Measurements from ENCODE around the gene PTPN6.
"Not testable (repeated sequence)": the region's sequence is repeated elsewhere in the genome, so short reads cannot be mapped to it uniquely, and the experiment has no call there.

PTPN6 gene

GRCh38 chr12:6950811-6951540, at the start of gene PTPN6:
PTPN6 (plus strand) TSS chr12:6951356; CDS start chr12:6951513, 157 bp downstream.
- DNase-seq = no peak

DNA sequence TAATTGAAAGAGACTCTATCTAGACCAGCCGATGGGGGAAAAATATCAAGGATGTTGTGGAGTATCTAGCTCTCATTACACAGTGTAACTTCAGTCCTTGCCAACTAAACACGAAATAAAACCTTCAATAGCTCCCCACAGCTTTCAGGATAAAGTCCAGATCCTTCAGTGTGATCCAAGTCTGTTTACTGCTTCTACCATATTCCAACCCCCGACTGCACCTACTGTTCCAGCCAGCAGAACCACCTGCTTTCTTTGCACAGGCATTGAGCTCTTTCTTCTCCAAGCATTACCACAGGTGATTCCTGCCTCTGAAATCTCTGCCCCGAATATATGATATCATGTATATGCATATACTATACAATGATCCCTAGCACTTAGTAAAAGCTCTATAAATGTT, 48.7 kb upstream of the PTPN6 start:
- no peak for DNase-seq

DNA sequence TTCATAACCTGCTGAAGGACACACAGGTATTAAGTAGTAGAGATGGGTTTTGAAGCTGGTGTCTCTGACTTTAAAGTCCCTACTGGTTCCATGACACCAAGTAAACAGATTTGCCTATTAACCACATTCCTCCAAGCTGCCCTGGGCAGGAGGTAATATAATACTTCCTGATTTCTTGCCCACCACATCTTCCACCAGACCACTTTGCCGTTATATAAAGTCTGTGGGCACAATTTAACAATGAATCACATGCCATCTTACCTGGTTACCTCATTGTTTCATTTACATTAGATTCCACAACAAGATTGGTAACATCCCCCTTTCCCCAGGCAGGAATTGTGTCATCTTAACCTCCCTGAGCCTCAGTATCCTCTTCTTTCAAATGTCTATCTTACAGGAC, 47.4 kb upstream of the PTPN6 start:
- DNase-seq = no peak

DNA sequence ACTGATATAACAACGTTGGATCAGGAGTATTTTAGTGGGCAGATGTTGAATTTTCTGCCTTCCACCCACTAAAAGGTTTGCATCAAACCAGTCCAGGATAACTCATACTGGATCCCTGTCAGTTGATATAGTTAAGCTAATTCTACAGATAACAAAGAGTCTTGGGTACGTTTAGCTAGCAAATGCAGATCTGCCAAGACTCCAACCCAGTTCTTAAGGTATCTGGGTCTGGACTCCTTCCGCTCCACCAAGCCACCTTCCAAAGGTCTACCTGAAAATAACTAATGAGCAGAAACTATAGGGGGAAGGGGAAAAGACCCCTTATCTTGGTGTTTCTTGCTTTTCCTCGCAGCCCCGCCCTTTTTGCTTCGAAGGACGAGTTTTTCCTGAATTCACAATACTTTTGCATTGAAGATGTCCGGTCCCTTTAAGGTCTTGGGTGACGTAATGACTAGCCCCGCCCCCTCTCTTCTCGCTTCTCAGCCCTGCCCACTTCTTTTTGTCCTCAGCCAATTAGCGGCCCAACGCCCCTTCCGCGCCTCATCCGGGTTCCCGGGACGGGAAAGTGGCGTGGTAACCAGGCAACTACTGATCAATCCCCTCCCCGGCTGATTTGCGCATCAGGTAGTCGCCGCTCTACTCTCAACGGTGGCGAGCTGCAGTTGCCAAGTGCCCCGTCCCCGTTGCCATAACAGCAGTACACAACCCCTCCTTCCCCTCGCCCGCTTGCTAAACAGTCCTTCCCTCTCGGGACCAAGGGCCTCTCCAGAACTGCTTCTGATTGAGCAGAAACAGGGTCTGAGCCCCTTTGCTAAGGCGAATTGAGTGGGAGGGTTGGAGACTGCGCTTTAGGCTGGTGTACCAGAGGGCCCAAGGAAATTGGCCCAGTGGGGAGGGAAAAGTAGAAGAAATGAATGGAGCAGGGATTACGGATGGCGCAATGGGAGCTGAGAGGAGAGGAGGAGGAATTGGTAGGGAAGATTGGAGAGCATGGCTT, 46.6 kb upstream of the PTPN6 start, which contains the start of gene LRRC23:
TSS of gene LRRC23 (plus strand) at position 543 of the 997 bp plus-strand sequence. CDS start 812 bp downstream, outside the sequence.
- peak; percentile 90 for DNase-seq

GRCh38 chr12:6905414-6906040, 45.6 kb upstream of the PTPN6 start:
- DNase-seq = no peak

- not testable (repeated sequence) for DNase-seq
These were observed 43.0 kb upstream of the PTPN6 start for GRCh38 chr12:6908141-6908540.

GRCh38 chr12:6909421-6910145, 41.6 kb upstream of the PTPN6 start:
- no peak for DNase-seq

- no peak for DNase-seq
These were observed 38.8 kb upstream of the PTPN6 start for GRCh38 chr12:6912164-6912935.

DNA sequence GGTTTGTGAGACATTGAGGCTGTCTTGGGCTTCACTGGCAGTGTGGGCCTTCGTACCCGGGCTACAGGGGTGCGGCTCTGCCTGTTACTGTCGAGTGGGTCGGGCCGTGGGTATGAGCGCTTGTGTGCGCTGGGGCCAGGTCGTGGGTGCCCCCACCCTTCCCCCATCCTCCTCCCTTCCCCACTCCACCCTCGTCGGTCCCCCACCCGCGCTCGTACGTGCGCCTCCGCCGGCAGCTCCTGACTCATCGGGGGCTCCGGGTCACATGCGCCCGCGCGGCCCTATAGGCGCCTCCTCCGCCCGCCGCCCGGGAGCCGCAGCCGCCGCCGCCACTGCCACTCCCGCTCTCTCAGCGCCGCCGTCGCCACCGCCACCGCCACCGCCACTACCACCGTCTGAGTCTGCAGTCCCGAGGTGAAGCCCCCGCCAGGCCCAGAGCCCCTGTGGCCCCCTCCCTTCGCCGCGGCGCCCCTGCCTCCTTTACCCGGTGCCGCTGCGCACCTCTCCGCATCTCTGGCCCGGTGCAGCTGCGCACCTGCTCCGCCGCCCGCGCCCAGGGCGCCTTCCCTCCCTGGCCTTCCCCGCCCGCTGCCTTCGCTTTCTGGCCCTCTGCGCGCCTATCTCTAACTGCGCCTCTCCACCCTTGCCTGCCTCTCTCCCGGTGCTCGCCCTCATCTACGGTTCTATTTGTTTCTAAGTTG, 36.8 kb upstream of the PTPN6 start, which contains the start of gene ENO2:
TSS of gene ENO2 (plus strand) at position 335 of the 701 bp plus-strand sequence. CDS start 1,253 bp downstream, outside the sequence.
- peak; percentile 27 for DNase-seq

DNA sequence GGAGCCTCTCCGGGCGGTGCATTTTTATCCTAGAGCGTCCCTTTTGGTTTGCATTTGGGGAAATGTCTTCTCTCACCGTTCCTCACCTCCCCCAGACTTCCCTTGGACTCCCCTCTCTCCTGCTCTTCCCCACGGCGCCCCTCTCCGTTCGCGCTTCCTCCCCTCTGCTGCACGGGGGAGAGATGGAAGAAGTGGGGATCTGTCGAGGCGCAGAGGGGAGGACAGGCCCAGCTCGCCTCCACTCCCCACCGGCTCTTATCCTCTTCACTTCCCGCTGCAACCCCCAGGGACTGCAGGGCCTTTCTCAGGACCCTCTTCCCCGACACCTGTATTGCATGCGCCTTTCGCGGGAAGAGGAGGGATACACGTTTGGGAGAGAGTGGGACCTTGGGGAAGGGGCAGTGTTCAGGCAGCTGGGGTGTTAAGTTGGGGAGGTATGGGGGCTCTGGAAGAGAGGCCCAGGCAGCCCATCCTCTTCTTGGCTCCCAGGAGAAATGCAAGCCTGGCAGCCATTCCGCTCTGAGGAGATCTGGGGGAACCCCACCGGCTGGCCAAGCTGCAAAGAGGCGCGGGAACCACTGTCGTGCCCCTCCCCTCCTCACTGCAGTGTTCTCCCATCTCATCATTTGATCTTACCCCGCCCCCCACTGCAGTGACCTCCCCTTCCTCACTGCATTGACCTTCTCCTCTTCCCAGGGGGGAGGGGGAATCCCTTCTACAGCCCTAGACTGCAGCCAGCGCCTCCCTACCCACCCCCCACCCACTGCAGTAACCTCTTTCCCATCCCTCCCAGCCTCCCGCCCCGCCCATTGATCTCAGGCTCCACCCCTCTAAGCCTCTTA, 36.0 kb upstream of the PTPN6 start:
- DNase-seq = no peak

GRCh38 chr12:6915789-6916285, 35.3 kb upstream of the PTPN6 start:
- no peak for DNase-seq

DNA sequence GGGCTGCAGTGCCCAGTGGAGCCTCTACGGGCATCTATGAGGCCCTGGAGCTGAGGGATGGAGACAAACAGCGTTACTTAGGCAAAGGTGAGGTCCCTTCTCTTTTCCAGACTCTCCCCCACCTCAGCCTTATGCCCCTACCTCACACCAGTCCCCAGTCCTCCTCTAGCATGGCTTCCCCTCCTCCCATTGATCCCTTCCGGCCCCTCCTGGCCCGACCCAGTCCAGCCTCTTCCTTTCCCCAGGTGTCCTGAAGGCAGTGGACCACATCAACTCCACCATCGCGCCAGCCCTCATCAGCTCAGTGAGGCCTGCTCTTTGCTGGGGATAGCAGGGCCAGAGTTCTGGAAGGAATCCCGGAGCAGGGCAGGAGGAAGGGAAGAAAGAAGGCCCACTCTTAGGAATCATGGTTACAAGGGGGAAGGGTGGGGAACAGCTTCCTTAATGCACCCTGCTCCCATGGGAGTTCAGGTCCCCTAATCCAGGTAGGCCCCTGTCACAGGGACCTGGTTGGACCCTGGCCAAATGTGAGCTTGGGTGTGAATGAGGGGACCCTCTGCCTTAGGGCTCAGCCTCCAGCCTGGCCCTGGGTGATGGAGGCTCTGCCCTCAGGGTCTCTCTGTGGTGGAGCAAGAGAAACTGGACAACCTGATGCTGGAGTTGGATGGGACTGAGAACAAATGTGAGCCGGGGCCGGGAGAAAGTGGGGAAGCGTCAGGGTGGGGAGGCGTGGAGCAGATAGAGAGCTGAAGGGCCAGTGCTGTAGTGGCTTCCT, 34.5 kb upstream of the PTPN6 start:
- DNase-seq = no peak

DNA sequence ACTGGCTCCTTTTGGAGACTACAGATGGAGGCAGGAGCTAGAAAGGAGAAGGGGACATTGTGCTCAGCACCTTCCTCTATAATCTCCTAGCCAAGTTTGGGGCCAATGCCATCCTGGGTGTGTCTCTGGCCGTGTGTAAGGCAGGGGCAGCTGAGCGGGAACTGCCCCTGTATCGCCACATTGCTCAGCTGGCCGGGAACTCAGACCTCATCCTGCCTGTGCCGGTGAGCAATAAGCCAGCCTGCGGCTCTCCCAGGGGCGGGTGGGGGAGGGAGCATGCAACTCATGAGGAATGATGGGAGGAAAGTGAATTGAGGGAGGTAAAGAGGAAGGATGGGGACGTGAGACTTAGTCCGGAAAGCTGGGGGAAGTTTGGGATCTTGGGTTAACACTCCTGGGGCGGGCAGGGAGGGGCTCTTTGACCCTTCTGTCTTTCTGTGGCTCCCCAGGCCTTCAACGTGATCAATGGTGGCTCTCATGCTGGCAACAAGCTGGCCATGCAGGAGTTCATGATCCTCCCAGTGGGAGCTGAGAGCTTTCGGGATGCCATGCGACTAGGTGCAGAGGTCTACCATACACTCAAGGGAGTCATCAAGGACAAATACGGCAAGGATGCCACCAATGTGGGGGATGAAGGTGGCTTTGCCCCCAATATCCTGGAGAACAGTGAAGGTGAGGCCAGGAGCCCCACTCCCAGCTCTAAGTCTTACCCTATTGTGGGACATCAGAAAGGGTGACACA, 33.5 kb upstream of the PTPN6 start:
- no peak for DNase-seq

DNA sequence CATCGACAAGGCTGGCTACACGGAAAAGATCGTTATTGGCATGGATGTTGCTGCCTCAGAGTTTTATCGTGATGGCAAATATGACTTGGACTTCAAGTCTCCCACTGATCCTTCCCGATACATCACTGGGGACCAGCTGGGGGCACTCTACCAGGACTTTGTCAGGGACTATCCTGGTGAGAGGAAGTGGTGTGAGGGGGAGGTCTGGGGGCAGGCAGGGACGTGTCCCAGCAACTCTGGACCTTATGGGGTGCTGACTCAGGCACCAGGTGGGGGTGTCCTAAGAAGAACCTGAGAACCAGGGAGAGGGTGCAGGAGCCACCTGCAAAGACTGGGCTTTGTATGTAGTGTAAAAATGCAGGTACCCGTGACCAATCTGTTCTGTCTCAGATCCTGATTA, 31.6 kb upstream of the PTPN6 start:
- DNase-seq = no peak

DNA sequence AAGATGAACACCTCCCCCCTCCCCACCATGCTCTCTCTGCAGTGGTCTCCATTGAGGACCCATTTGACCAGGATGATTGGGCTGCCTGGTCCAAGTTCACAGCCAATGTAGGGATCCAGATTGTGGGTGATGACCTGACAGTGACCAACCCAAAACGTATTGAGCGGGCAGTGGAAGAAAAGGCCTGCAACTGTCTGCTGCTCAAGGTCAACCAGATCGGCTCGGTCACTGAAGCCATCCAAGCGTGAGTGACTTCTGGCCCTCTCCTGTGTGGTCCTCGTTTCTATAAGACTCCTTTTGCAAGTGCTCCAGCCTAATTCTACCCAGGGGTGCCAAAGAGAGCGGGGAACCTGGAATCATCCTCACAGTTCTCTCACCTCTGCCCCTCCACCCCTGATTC, 29.6 kb upstream of the PTPN6 start:
- no peak for DNase-seq

GRCh38 chr12:6921996-6922946, 28.9 kb upstream of the PTPN6 start:
- DNase-seq = no peak
